HCT116 (cell line): ENCODE results near the gene STK11. TPM values are rescaled to one million over a fixed set of nuclear protein-coding genes. Genes with fewer than 3 reads are reported as not detected.

Experiments
- ATAC-seq: fragments of 200-7000 bp; cut with Tn5 transposase; 2 replicates; pipeline ENCODE4 v1.9.1; 2020; ENCODE audit warnings: mild to moderate bottlenecking, moderate library complexity
- BruUV-seq: library from RNA; stranded (reverse); fragments of 400-500 nt; replicated peaks from 2 replicates; lab custom pipeline; 2021; lab: Mats Ljungman, UMichigan
- CTCF ChIA-PET: fragments of 300-600 bp; sonication (Branson Sonifier 250); formaldehyde crosslinking; loops from one replicate; lab custom pipeline; 2021; ENCODE audit warnings: antibody characterized with exemption; lab: Charles Lee
- POLR2A ChIA-PET: fragments of 300-600, 350-600 bp; sonication (Branson Sonifier 250); formaldehyde crosslinking; loops from one replicate; lab custom pipeline; 2021; ENCODE audit warnings: antibody characterized with exemption; lab: Charles Lee
- RAD21 ChIA-PET, 2 experiments: fragments of 300-600 bp; sonication (Branson Sonifier 250); formaldehyde crosslinking; loops; one replicate each; lab custom pipeline; 2023; ENCODE audit warnings: low total read pairs in 2 of 2; ENCODE audit not compliant: uncharacterized antibody in 2 of 2, unreplicated experiment in 2 of 2, low non-redundant PET in 1 of 2; lab: Charles Lee
- DNase-seq: peaks from one replicate; pipeline ENCODE4 v3.0.0-alpha.2; 2010; ENCODE audit warnings: low read depth, low spot score
- H2AFZ ChIP-seq: fragments of 200-600 bp; shearing (Covaris generic), sonication (generic); 2 replicates; pipeline ENCODE4 v1.6.1; 2017; ENCODE audit warnings: low read depth, mixed run types, mixed read lengths, antibody characterized with exemption, low read length; ENCODE audit not compliant: poor library complexity, severe bottlenecking
- H3K27ac ChIP-seq: 2 replicates; pipeline ENCODE4 v1.5.1; 2012; ENCODE audit warnings: low read depth, low read length
- H3K27me3 ChIP-seq: fragments of 200-600 bp; sonication (generic); 2 replicates; pipeline ENCODE4 v1.6.1; 2016; ENCODE audit warnings: mixed run types, low read length, mixed read lengths; ENCODE audit not compliant: insufficient read depth
- H3K36me3 ChIP-seq, 2 experiments: fragments of 200-500 bp in 1 of 2; fragments of 200-600 bp in 1 of 2; sonication (Bioruptor generic) in 1 of 2; sonication (generic) in 1 of 2; 2 replicates each; pipeline versions ENCODE4 v1.5.1 to v1.6.1; 2014 to 2016; ENCODE audit warnings: low read length in 2 of 2, inconsistent platforms in 1 of 2, mixed read lengths in 1 of 2, mixed run types in 1 of 2; ENCODE audit not compliant: insufficient read depth in 2 of 2, control insufficient read depth in 1 of 2
- H3K4me1 ChIP-seq, 2 experiments: fragments of 200-600 bp in 1 of 2; sonication (generic) in 1 of 2; 2 replicates each; pipeline versions ENCODE4 v1.5.1 to v1.6.1; 2012 to 2017; ENCODE audit warnings: low read length in 2 of 2, inconsistent platforms in 1 of 2, mild to moderate bottlenecking in 1 of 2, mixed read lengths in 1 of 2, mixed run types in 1 of 2, moderate library complexity in 1 of 2; ENCODE audit not compliant: insufficient read depth in 2 of 2, control insufficient read depth in 1 of 2
- H3K4me2 ChIP-seq: fragments of 200-600 bp; sonication (generic); 2 replicates; pipeline ENCODE4 v1.6.1; 2017; ENCODE audit warnings: mixed run types, low read length, mixed read lengths
- H3K4me3 ChIP-seq, 2 experiments: fragments of 200-600 bp in 1 of 2; sonication (generic) in 1 of 2; replicated peaks in 1 of 2; 2 replicates each; pipeline ENCODE4 v1.5.1; 2011 to 2016; ENCODE audit warnings: low read length in 2 of 2, control low read depth in 1 of 2, low read depth in 1 of 2, mild to moderate bottlenecking in 1 of 2, mixed read lengths in 1 of 2, mixed run types in 1 of 2
- H3K79me2 ChIP-seq: fragments of 200-600 bp; sonication (generic); 2 replicates; pipeline ENCODE4 v1.6.1; 2017; ENCODE audit warnings: mild to moderate bottlenecking, mixed run types, low read length, moderate library complexity, mixed read lengths; ENCODE audit not compliant: insufficient read depth
- H3K9ac ChIP-seq: fragments of 200-600 bp; sonication (generic); 2 replicates; pipeline ENCODE4 v1.6.1; 2016; ENCODE audit warnings: low read length, mixed read lengths
- H3K9me2 ChIP-seq: fragments of 200-600 bp; sonication (generic), shearing (Covaris generic); 2 replicates; pipeline ENCODE4 v1.6.1; 2017; ENCODE audit warnings: mixed run types, mild to moderate bottlenecking, moderate library complexity; ENCODE audit not compliant: insufficient read depth
- H3K9me3 ChIP-seq, 2 experiments: fragments of 200-500 bp in 1 of 2; fragments of 200-600 bp in 1 of 2; sonication (Bioruptor generic) in 1 of 2; sonication (generic) in 1 of 2; 2 replicates each; pipeline ENCODE4 v1.6.1; 2014 to 2017; ENCODE audit warnings: low read length in 2 of 2, mixed read lengths in 2 of 2, inconsistent platforms in 1 of 2, low read depth in 1 of 2, mild to moderate bottlenecking in 1 of 2, mixed run types in 1 of 2, moderate library complexity in 1 of 2; ENCODE audit not compliant: control insufficient read depth in 1 of 2, insufficient read depth in 1 of 2
- H4K20me1 ChIP-seq: fragments of 200-600 bp; sonication (generic), shearing (Covaris generic); 2 replicates; pipeline ENCODE4 v1.6.1; 2017; ENCODE audit warnings: mixed run types, mild to moderate bottlenecking, moderate library complexity; ENCODE audit not compliant: insufficient read depth
- CEBPB ChIP-seq: IDR thresholded peaks from 2 replicates; pipeline ENCODE4 v1.6.1; 2012; ENCODE audit warnings: low read depth
- ELF1 ChIP-seq: IDR thresholded peaks from 2 replicates; pipeline ENCODE4 v1.6.1; 2012; ENCODE audit warnings: low read depth, borderline replicate concordance
- EZH2phosphoT487 ChIP-seq: fragments of 200-600 bp; IDR thresholded peaks from 2 replicates; pipeline ENCODE4 v1.6.1; 2018; ENCODE audit warnings: antibody characterized with exemption, borderline replicate concordance
- FOSL1 ChIP-seq: IDR thresholded peaks from 2 replicates; pipeline ENCODE4 v1.6.1; 2012; ENCODE audit warnings: low read depth
- JUND ChIP-seq: IDR thresholded peaks from 2 replicates; pipeline ENCODE4 v1.6.1; 2012
- POLR2A ChIP-seq: IDR thresholded peaks from 2 replicates; pipeline ENCODE4 v1.7.0; 2011; ENCODE audit warnings: borderline replicate concordance; ENCODE audit not compliant: insufficient read depth, insufficient read length; ENCODE audit errors: extremely low read depth
- POLR2AphosphoS5 ChIP-seq: IDR thresholded peaks from 2 replicates; pipeline ENCODE4 v1.6.1; 2011; ENCODE audit warnings: mild to moderate bottlenecking, low read depth, low read length, moderate library complexity
- SIN3A ChIP-seq: IDR thresholded peaks from 2 replicates; pipeline ENCODE4 v1.6.1; 2012; ENCODE audit warnings: low read depth
- SRF ChIP-seq: IDR thresholded peaks from 2 replicates; pipeline ENCODE4 v1.6.1; 2012; ENCODE audit warnings: low read depth
- YY1 ChIP-seq: IDR thresholded peaks from 2 replicates; pipeline ENCODE4 v1.6.1; 2011; ENCODE audit warnings: low read length, low read depth, moderate library complexity, mild to moderate bottlenecking; ENCODE audit not compliant: insufficient replicate concordance; ENCODE audit errors: extremely low read depth
- ZFX ChIP-seq: fragments of 450-650 bp; IDR thresholded peaks from 2 replicates; pipeline ENCODE4 v1.6.1; 2017
- intact Hi-C: fragments of 100-400 bp; cut with micrococcal nuclease; formaldehyde crosslinking; loops from 2 replicates; pipeline ENCODE4 v1.10.0; 2022
- total RNA-seq: library from RNA; stranded (reverse); gene quantifications from one replicate; pipeline ENCODE4 v1.2.1, GENCODE V29; 2021; ENCODE audit not compliant: unreplicated experiment
- TF ChIP-seq, protein P1 (sequence below): IDR thresholded peaks from 2 replicates; pipeline ENCODE4 v1.6.1; 2012
- TF ChIP-seq, protein P2 (sequence below): IDR thresholded peaks from 2 replicates; pipeline ENCODE4 v1.6.1; 2011; ENCODE audit warnings: mild to moderate bottlenecking, low read length, moderate library complexity; ENCODE audit not compliant: insufficient replicate concordance; ENCODE audit errors: extremely low read depth
- TF ChIP-seq, protein P3 (sequence below): IDR thresholded peaks from 2 replicates; pipeline ENCODE4 v1.6.1; 2012
- TF ChIP-seq, protein P4 (sequence below), 3 experiments: fragments of 200-600 bp in 1 of 3; sonication (generic) in 1 of 3; IDR thresholded peaks in 2 of 3; conservative IDR thresholded peaks in 1 of 3; 2 replicates each; pipeline ENCODE4 v1.5.1; 2012 to 2017; ENCODE audit warnings: low read depth in 2 of 3, low read length in 2 of 3, antibody characterized with exemption in 1 of 3, borderline replicate concordance in 1 of 3, control low read depth in 1 of 3, mild to moderate bottlenecking in 1 of 3, mixed read lengths in 1 of 3, mixed run types in 1 of 3, moderate library complexity in 1 of 3; ENCODE audit not compliant: insufficient read depth in 1 of 3

The STK11 gene
- total RNA-seq, 1 experiment from 2014 or later, result 86.9 TPM

DNA sequence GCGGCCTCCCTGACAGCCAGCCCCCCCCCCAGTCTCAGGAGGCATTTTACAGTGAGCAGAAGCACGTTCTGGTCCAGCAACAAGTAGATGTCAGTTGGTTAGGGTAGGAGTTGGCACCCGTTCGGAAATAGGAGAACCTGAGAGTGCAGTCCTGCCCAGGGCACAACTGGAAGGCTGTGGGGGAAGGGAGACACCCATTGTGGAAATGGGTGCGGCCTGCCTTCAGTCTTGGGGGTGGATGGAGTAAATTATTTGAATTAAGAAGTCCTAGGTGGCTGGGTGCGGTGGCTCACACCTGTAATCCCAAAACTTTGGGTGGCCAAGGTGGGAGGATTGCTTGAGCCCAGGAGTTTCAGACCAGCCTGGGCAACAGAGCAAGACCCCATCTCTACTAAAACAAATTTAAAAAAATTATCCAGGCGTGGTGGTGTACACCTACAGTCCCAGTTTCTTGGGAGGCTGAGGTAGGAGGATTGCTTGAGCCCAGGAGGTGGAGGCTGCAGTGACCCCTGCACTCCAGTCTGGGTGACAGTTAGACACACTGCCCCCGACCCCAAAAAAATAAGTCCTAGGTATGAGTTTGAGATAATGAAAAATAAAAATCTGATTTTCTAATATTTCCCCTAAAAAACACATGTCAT is 64.8 kb downstream of the STK11 start:
- Histone ChIP-seq H3K4me3 (peak overlapping the region; percentile 85 to 96), H3K9me3 (no peaks in the 10 kb centered on the region), H3K36me3 (peaks cover 27 to 33% of the 10 kb centered on the region in 2 experiments; a peak in 3 of 4 replicates), H3K9ac (peak overlapping the region; percentile 98), H2AFZ (no peak overlapping the region), H3K79me2 (peaks cover 55% of the 10 kb centered on the region), H3K9me2 (no peaks in the 10 kb centered on the region), H3K4me2 (peak overlapping the region; percentile 100), H3K4me1 (peaks cover 38 to 79% of the 10 kb centered on the region in 2 experiments), H3K27ac (peak overlapping the region; percentile 100), H3K27me3 (no peaks in the 10 kb centered on the region), H4K20me1 (no peaks in the 10 kb centered on the region)
- BruUV-seq, result no TSS peak
- no peak for DNase-seq
- CTCF ChIA-PET, result no interaction called here
- RAD21 ChIA-PET, result no interaction called here
- POLR2A ChIA-PET, result interaction anchor here (1.6 to 1.7 kb wide), 3 partner anchors 11 to 225 kb away, joined by 7 to 54 read pairs (median 40); no protein-coding TSS in a partner anchor
- intact Hi-C loops, result loop anchor here (10.0 kb wide), 1 partner anchor 134 kb away; the partner anchor contains the start of genes DAZAP1 and GAMT
- TF ChIP-seq CEBPB (no peak), YY1 (no peak), FOSL1 (no peak), SIN3A (no peak), SRF (no peak), POLR2AphosphoS5 (no peak), ZFX (no peak), ELF1 (no peak), POLR2A (no peak), JUND (no peak), EZH2phosphoT487 (no peak)
- TF ChIP-seq, protein P1, sequence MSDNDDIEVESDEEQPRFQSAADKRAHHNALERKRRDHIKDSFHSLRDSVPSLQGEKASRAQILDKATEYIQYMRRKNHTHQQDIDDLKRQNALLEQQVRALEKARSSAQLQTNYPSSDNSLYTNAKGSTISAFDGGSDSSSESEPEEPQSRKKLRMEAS, result no peak
- TF ChIP-seq, protein P2, sequence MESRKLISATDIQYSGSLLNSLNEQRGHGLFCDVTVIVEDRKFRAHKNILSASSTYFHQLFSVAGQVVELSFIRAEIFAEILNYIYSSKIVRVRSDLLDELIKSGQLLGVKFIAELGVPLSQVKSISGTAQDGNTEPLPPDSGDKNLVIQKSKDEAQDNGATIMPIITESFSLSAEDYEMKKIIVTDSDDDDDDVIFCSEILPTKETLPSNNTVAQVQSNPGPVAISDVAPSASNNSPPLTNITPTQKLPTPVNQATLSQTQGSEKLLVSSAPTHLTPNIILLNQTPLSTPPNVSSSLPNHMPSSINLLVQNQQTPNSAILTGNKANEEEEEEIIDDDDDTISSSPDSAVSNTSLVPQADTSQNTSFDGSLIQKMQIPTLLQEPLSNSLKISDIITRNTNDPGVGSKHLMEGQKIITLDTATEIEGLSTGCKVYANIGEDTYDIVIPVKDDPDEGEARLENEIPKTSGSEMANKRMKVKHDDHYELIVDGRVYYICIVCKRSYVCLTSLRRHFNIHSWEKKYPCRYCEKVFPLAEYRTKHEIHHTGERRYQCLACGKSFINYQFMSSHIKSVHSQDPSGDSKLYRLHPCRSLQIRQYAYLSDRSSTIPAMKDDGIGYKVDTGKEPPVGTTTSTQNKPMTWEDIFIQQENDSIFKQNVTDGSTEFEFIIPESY, result no peak
- TF ChIP-seq, protein P3, sequence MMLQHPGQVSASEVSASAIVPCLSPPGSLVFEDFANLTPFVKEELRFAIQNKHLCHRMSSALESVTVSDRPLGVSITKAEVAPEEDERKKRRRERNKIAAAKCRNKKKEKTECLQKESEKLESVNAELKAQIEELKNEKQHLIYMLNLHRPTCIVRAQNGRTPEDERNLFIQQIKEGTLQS, result no peak
- TF ChIP-seq, protein P4, sequence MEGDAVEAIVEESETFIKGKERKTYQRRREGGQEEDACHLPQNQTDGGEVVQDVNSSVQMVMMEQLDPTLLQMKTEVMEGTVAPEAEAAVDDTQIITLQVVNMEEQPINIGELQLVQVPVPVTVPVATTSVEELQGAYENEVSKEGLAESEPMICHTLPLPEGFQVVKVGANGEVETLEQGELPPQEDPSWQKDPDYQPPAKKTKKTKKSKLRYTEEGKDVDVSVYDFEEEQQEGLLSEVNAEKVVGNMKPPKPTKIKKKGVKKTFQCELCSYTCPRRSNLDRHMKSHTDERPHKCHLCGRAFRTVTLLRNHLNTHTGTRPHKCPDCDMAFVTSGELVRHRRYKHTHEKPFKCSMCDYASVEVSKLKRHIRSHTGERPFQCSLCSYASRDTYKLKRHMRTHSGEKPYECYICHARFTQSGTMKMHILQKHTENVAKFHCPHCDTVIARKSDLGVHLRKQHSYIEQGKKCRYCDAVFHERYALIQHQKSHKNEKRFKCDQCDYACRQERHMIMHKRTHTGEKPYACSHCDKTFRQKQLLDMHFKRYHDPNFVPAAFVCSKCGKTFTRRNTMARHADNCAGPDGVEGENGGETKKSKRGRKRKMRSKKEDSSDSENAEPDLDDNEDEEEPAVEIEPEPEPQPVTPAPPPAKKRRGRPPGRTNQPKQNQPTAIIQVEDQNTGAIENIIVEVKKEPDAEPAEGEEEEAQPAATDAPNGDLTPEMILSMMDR (IDR thresholded peaks at IDR 0.05 in 2 of 3, conservative IDR thresholded peaks at IDR 0.05 in 1 of 3; ENCODE audit: borderline replicate concordance in 1 of 3, insufficient read depth in 1 of 3, low read depth in 2 of 3, low read length in 2 of 3), result no peak
- ATAC-seq, result no peak
